HG03060 (cell line): ENCODE data around the gene DOCK8.

Source experiments
- ATAC-seq: cut with Tn5 transposase; IDR thresholded peaks from one replicate; pipeline ENCODE4 v1.9.1; 2021; ENCODE audit warnings: low read depth, moderate number of reproducible peaks; ENCODE audit not compliant: unreplicated experiment

The DOCK8 gene

GRCh38 chr9:304106-304505, 89.4 kb downstream of the DOCK8 start:
- ATAC-seq = no peak

- ATAC-seq = no peak
These were observed 90.0 kb downstream of the DOCK8 start for GRCh38 chr9:304519-305185.

DNA sequence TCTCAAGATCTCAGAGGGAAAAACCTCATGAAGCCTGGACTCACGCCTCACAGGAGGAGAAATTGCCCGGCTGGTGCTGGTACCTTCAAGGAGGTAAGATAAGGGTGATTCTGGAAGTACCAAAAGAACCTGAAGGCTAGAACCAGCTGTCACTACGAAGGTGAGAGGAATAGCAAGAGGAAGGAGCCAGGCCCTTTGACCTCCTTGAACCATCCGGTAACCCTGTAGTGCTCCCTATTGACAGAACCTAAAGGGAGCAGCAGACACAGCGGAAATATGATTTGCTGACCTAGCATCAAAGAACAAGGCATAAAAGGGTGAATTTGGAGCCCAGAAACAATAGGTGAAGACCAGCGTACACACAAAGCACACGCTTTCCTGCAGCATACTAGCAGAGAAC, 92.2 kb downstream of the DOCK8 start:
- ATAC-seq = no peak

- ATAC-seq = no peak
These were observed 97.2 kb downstream of the DOCK8 start for GRCh38 chr9:311841-312240.

- ATAC-seq = no peak
These were observed 98.1 kb downstream of the DOCK8 start for GRCh38 chr9:312596-313320.

DNA sequence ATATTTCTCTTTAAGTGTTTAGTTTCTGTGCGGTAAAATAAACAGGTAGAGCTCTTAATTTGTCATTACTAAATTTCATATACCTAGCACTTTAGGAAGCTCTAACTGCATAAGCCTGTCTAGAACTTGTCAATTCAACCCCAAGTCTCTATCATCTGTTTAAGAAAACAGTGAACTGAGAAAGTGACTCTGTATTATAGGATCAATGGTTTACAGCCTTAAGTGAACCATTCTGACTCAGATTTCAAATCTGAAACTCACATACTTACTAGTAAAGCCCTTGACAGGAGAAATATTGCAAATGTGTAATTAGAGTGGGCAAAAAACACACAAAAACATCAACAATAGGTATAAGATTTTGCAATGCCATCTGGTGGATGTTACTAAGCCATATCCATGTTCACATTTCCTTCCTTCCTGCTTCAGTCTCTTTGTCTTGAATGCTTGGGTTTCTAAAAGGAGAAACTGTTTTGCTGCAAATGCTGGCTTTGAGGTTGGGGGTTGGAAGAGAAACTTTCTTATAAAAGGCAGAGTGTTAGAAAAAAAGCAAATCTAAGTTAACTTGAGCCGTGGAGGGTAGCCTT, 101.8 kb downstream of the DOCK8 start:
- ATAC-seq = no peak

DNA sequence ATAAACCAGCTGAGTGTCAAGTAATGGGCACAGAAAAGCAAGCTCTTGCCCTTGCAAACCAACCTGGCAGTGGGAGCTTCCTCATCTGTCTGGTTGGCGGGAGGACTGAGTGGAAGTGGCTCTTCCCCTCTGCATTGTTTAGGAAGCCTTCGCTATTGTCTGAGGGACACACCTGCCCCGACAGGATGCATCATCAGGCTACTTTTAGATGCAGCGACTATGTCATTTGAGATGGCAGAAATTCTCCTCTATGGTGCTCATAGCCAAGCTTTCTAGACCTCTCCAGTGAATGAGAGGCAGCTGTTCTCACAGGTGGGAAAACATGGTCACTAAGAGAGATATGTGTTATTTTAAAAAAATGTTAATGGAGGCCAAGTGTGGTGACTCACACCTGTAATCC, 104.0 kb downstream of the DOCK8 start:
- no peak for ATAC-seq

DNA sequence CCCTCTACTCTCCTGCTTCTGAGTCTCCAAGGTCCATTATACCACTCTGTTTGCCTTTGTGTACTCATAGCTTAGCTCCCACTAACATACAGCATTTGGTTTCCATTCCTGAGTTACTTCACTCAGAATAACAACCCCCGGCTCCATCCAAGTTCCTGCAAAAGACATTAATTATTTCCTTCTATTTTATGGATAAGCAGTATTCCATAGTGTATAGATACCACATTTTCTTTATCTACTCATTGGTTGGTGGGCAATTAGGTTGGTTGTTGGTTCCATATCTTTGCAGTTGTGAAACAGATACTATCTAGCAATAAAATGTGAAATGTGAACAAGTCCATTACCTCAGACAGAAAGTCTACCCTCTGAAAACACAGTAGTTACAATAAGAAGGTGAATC, 110.3 kb downstream of the DOCK8 start:
- ATAC-seq = no peak

DNA sequence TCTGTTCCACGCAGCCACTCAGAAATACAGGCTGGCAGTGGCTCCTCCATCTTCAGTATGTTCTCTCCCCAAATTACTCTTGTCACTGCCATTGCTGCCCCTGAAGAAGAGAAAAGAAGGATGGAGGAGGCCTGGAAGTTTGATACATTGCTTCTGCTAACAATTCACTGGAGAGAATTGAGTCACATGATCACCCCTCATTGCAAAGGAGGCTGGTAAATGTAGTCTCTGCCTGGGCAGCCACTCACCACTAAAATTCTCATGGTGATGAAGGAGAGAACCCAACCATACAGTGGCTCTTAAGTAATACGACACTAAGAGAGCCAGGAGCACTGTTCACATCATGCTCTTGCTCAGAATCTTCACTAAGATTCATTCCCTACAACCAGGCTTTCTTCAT, 112.0 kb downstream of the DOCK8 start:
- no peak for ATAC-seq

DNA sequence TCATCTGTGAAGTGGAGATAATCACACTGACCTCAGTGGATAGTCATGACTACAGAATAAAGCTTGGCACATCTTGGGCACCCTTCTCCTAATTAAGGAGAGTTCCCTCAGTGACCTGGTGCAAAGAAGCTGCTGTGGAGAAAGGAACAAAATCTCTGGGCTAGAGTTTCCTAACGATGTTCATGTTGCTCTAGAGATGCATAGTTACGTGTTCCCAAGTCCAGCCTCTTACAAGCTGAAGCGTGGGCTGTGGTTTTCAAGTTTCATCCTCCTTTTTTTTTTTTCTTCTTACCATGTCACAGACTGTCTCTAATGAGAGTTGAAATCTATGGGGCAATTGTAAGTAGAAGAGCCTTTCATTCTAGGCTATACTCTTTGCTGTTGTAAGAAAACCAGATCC, 113.8 kb downstream of the DOCK8 start:
- ATAC-seq = no peak

GRCh38 chr9:331197-331596, 116.5 kb downstream of the DOCK8 start:
- no peak for ATAC-seq

DNA sequence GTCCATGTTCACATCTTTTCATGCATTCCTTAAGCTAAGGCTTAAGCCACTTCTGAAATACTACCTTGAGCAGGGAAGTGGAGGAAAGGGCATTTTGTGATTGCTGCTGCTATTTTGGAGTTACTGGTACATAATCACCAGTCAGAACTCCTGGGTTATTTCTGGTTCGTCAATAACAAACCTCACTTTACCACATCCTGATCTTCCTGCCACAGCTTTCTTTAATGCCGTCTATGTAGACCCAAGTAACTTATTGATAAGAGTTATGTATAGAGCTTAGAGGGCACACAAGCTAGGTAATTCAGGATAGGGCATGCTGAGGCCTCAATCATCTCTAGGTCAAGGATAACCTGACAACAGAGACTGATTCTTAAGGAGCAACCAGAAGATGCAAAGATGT, 120.7 kb downstream of the DOCK8 start:
- ATAC-seq = no peak

DNA sequence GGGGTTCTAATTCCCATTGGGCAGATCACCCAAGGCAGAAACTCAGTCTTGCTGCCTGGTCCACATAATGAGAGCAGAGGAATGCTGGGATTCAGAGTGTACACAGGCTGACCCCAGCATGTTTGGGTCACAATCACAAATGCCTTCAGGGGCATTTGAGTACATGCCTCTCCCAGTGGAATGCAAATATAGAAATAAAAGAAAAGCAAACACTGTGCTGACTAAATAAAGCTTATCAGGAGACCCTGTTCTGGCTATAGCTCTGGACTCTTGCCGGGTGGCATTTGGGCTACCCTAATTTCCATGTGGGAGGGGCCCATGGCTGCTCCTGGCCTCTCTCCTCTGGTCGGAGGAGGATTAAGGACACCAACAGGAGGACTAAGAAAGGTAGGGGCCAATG, 121.4 kb downstream of the DOCK8 start:
- no peak for ATAC-seq

DNA sequence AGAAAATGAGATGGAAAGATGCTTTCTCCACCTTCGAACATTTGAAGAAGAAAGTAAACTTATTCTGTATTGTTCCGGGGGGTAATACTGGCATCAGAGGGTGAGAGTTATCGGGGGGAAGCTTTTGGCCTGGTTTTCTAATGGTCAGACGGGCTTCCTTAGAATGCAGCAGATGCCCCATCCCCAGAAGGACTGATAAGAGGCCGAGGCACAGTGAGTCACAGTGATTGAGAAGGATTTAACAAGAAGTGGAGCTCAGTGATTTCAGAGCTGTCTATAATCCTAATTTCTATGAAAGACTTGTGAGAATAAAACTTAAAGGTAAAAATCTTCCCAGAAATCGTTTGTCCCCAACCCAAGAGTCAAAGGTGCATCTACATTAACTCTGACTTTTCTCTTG, 123.9 kb downstream of the DOCK8 start:
- no peak for ATAC-seq

DNA sequence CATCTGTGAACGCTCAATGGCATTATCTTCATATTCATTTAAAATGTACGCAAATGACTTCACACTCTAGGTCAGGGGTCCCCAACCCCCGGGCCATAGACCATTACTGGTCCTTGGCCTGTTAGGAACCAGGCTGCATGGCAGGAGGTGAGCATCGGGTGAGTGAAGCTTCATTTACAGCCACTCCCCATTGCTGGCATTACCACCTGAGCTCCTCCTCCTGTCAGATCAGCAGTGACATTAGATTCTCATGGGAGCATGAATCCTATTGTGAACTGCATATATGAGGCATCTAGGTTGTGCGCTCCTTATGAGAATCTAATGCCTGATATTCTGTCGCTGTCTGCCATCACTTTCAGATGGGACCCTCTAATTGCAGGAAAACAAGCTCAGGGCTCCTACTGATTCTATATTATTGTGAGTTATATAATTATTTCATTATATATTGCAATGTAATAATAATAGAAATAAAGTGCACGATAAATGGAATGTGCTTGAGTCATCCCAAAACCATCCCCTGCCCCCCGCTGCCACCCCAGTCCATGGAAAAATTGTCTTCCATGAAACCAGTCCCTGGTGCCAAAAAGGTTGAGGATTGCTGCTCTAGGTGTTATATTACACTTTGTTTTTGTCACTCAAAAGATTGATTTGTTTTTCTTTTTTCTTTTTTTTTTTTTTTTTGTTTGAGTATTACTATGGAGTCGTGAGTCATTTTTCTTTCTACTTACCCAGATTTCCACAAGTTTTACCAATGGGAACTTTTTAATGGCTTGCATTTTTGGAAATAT, 127.2 kb downstream of the DOCK8 start:
- no peak for ATAC-seq

- ATAC-seq = no peak
These were observed 129.1 kb downstream of the DOCK8 start for GRCh38 chr9:343773-344172.

DNA sequence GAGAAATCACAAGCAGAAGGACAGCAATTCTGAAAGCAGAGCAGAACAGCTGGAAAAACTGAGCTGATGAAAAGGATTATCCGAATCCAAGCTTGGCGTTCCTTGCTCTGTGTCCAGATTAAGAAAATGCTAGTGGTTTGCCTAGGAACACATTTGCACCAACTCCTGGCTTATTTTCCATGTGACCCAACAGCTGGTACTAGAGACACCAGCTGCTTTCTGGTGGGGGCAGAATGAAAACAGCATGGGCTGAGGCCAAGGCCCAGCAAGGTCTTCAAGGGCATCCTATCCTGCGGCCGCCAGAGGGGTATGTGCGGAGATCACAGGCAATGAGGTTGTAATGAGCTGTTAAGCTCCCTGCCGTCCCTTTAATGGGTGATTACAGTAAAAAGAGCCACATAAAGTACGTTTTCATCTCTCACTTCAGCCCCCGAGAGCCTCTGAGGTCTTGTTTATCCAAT, 131.5 kb downstream of the DOCK8 start:
- ATAC-seq = no peak

DNA sequence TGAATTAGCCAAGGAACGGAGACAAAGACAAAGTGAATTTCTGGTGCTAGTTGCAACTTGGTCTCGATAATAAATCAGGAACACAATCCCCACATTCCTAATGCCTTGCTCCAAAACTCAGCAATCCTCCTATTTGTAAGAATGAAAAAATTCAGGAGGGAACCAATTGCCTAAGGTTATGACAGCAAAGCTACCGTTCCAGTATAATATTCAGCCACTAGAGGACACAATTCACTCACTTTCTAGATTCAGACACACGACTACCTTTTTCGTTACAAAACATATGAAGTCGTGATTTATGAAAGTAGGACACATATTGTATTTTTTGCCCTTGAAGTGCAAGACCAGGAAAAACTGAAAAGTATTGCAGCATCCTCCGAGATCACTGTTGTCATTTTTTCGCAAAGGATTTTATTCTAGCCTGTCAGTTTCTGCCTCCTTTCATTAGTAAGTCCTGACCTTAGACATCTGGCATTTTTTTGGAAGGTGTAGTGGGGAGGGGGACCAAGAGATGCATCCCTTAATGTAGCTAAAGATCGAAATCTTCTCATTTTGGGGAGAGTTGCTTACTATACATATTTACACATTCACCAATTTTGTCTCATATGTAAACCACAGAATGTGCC, 133.1 kb downstream of the DOCK8 start:
- ATAC-seq = no peak

- no peak for ATAC-seq
These were observed 135.7 kb downstream of the DOCK8 start for GRCh38 chr9:350384-350783.

- ATAC-seq = no peak
These were observed 137.3 kb downstream of the DOCK8 start for GRCh38 chr9:351916-352315.

DNA sequence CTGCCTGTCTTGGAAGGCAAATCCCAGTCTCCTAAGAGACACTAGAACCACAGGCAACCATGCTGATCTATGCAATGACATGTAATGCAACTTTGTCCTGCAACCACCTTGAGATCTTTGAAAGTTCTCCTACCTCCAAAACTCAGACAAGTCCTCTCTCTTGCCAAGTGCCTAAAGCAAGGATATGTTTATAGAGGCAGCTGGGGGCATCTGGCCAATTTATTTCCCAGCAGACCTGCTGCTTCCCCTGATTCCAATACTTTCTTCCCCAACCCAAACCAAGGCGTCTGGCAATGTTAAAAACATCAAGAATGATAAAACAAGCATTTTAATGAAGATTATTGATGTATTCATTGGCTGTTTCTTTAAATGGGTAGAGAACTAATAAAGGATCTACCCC, 138.4 kb downstream of the DOCK8 start:
- ATAC-seq = no peak
